Dermis microvascular lymphatic vessel endothelial cell (primary cell): ENCODE measurements around the gene RBMY1A1. TPM values are rescaled to one million over a fixed set of nuclear protein-coding genes. Genes with fewer than 3 reads are reported as not detected.
"Not testable (repeated sequence)": the region's sequence is repeated elsewhere in the genome, so short reads cannot be mapped to it uniquely, and the experiment has no call there.

ENCODE experiments used
- DNase-seq, 2 donors: peaks; one replicate each; pipeline versions ENCODE4 v3.0.0 to v3.0.0-alpha.2; 2010; ENCODE audit warnings: low read depth in 2 of 2
- total RNA-seq: library from RNA; depleted of rRNA; stranded (reverse); fragments of >200 nt; gene quantifications from 2 replicates; pipeline ENCODE4 v1.2.1, GENCODE V29; 2014

Gene RBMY1A1
- total RNA-seq: not detected in 2 replicates

DNA sequence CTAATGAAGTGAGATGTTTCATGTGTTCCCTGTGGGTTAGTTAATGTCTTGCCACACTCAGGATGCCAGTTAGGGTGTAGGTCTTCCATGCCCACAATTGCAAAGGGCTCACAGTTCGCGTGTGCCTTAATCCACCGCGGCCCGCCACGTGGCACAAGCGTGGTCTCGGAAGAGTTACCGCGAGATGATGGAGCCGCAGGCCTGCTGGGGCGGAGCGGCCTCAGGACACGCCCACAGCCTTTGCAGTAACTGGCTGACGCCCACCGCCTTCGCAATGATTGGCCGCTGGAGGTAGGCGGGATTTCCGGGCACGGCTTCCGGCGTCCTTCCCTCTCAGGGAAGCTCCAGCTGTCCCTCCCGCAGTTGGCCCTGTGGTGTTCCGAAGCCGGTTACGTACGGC, at the start of gene RBMY1A1:
RBMY1A1 (plus strand) TSS at position 301 of the 400 bp plus-strand sequence. CDS start 2,013 bp downstream, outside the sequence.
- DNase-seq: not testable (repeated sequence)

DNA sequence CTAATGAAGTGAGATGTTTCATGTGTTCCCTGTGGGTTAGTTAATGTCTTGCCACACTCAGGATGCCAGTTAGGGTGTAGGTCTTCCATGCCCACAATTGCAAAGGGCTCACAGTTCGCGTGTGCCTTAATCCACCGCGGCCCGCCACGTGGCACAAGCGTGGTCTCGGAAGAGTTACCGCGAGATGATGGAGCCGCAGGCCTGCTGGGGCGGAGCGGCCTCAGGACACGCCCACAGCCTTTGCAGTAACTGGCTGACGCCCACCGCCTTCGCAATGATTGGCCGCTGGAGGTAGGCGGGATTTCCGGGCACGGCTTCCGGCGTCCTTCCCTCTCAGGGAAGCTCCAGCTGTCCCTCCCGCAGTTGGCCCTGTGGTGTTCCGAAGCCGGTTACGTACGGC, 23.6 kb upstream of the RBMY1A1 start, which contains the start of gene RBMY1B:
RBMY1B (plus strand) TSS at position 301 of the 400 bp plus-strand sequence. CDS start 2,013 bp downstream, outside the sequence.
- DNase-seq: not testable (repeated sequence)

DNA sequence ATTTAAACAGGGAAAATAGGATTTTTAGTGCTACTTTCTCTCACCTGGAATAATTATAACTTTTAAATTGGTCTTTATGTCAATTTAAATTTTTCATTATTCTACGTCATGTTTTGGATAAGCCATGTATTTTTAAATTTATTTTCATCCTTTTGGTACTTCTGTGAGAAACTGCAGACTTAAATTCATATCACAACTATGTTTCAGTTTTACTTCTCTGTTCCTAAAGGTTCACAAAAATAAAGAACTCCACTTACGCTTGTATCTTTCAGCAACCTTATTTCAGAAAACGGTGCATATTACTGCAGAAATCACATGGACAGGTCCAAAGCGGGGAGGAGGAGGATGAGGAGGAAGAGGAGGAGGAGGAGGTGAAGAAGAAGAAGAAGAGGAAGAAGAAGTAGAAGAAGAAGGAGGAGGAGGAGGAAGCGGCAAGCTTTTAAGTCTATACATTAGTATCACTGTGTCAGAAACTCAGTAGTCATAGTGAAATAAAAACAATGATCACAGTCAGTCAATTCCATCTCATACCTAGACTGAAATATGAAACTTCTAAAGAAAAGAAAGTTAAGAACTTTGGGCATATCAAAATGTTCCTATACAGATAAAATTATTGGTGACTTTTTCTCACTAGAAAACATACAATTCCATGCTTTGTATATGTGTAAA, 24.8 kb downstream of the RBMY1A1 start:
- DNase-seq: not testable (repeated sequence)

DNA sequence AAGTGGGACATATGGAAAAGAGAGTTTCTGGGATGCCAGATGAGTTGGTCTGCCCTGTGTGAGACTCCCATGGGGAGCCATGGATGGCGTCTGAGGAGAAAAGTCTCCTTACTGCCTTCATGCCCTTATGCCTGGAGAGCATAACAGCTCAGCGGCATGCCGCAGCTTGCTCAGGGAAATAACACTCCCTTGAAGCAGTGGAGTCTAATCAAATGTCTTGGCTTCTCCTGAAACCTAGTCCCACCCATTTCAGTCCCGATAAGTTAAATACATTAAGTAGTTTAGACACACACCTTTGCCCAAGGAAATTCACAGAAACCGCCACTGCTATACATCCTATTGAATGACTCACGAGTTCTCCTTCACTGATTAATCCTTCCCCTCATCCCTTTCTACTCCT, 50.8 kb downstream of the RBMY1A1 start:
- no peak for DNase-seq

DNA sequence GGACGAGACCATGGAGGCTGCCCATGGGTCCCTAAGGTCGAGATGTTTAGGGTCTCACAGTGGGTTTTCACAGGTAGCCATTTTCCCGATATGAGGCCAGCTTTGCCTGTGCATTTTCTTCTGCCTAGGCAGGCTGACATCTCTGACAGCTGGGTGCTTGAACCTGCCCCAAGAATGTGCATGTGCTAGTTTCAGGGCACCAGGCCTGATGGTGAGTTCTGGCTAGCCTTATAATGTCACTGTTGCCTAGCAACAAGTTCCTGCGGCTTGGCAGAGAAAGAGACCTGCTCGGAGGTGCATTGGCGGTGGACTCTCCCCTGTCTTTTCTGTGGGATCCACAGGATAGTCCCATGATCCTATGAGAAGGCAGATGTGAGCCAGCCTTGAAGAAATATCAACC, 51.8 kb downstream of the RBMY1A1 start:
- not testable (repeated sequence) for DNase-seq

DNA sequence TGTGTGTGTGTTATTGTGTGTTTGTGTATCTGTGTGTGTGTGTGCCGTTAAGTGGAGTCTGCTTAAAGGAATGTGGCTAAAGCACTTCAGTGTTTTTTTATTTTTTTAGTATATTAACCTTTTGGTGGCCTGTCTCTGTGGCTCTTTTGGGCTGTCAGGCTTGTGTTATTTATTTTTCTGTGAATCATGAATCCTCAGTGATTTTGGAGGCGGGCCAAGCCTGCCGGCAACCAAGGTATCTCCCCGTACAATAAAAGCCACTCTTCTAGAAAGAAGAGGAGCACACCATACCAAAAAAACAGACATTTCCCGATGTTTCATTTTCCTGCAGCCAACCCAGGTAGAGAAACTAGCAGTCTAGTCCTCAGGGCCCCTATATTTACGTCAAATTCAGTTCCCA, 57.4 kb downstream of the RBMY1A1 start:
- DNase-seq: no peak

DNA sequence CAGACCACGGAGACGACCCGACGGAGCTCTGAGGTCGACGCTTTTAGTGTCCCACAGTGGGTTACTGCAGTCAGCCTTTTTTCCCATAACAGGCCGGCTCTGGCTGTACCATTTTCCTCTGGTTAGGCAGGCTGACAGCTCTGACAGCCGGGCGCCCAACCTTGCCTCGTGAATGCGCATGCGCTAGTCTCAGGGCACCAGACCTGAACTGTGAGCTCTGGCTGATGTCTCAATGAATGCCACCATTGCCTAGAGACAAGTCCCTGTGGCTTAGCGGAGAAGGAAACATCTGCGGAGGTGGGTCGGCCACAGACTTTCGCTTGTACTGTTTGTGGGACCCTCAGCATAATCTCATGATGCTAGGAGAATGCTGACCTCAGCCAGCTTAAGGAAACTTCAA, 61.6 kb downstream of the RBMY1A1 start:
- not testable (repeated sequence) for DNase-seq

Other genes starting within 250 kb of the RBMY1A1 start
- gene RBMY1B, start 23.5 kb upstream of the RBMY1A1 start, total RNA-seq: not detected in 2 replicates